Mammary epithelial cell (primary cell): Measurements from ENCODE around the gene TEX47.

Source experiments
- EZH2 ChIP-seq: IDR thresholded peaks from 2 replicates; pipeline ENCODE4 v1.6.1; 2012; ENCODE audit warnings: low read length, inconsistent platforms, borderline replicate concordance
- TF ChIP-seq, protein P1 (sequence below), 2 donors: IDR thresholded peaks in 1 of 2; conservative IDR thresholded peaks in 1 of 2; 2 replicates each; pipeline ENCODE4 v1.5.1; 2011 to 2012; ENCODE audit warnings: inconsistent platforms in 2 of 2, low read length in 2 of 2, mild to moderate bottlenecking in 2 of 2, control low read depth in 1 of 2, low read depth in 1 of 2; ENCODE audit not compliant: insufficient read depth in 1 of 2; ENCODE audit errors: extremely low read depth in 1 of 2

DNA sequence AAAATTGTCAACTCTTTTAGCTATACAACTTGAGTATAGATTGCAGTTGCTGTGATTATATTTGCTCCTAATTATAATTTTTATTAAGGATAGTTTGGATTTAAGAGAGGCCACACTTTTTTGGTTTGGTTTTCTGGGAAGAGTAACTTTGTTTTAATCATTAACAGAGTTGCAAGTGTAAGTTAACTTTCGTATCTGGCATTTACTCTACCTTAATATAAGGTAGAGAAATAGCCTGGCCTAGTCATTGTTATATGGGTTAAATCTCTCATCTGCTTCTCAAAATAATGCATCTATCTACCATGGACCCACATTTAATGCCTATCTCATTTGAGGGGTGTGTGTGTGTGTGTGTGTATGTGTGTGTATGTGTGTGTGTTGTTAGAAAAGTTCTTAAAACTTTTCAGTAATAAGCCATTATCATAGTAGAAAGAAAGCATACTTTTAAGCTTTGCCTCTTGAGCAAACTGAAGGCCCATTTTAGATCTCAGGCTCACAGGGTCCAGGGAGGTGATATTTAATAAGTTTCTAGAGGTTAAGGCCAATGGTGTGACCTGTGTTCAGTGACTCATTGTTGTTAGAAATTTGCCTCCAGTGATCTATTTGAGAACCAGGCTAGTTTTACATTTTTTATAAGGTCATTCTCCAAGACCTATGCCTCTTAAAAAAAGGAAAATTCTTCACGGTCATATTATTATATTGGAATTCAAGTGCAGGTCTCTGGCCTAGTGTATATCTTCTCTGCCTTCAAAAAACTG, 10.9 kb upstream of the TEX47 start:
- TF ChIP-seq, protein P1, sequence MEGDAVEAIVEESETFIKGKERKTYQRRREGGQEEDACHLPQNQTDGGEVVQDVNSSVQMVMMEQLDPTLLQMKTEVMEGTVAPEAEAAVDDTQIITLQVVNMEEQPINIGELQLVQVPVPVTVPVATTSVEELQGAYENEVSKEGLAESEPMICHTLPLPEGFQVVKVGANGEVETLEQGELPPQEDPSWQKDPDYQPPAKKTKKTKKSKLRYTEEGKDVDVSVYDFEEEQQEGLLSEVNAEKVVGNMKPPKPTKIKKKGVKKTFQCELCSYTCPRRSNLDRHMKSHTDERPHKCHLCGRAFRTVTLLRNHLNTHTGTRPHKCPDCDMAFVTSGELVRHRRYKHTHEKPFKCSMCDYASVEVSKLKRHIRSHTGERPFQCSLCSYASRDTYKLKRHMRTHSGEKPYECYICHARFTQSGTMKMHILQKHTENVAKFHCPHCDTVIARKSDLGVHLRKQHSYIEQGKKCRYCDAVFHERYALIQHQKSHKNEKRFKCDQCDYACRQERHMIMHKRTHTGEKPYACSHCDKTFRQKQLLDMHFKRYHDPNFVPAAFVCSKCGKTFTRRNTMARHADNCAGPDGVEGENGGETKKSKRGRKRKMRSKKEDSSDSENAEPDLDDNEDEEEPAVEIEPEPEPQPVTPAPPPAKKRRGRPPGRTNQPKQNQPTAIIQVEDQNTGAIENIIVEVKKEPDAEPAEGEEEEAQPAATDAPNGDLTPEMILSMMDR (conservative IDR thresholded peaks at IDR 0.05 in 1 of 2, IDR thresholded peaks at IDR 0.05 in 1 of 2; ENCODE audit: extremely low read depth in 1 of 2, insufficient read depth in 1 of 2, low read depth in 1 of 2, low read length in 2 of 2) = no peak
- TF ChIP-seq EZH2 = no peak
